ENCODE measurements around the gene RNF167.

Gene RNF167

GRCh38 chr17:4939796-4940554 lies at the start of gene RNF167, which contains the start of gene SLC25A11:
Gene RNF167, plus strand, starts transcription at chr17:4940268. Its CDS starts 642 bp downstream, at chr17:4940910.
Gene SLC25A11, minus strand, starts transcription at chr17:4940046. Its CDS starts 136 bp downstream, at chr17:4939910.
- Histone ChIP-seq H3K27ac (peak within 1 kb of the TSS; percentile 96), H3K27me3 (no peaks in the 10 kb centered on the region), H3K9me3 (no peaks in the 10 kb centered on the region), H3K4me2 (peak within 1 kb of the TSS; percentile 99), H3K36me3 (peaks cover 68% of the 10 kb centered on the region), H3K4me1 (peaks cover 68% of the 10 kb centered on the region), H4K20me1 (peaks cover 47% of the 10 kb centered on the region), H3K9ac (peak within 1 kb of the TSS; percentile 98), H3K4me3 (peak within 1 kb of the TSS; percentile 89)
- TF ChIP-seq Cebpa-rat (IDR thresholded peaks at IDR 0.05): no peak

DNA sequence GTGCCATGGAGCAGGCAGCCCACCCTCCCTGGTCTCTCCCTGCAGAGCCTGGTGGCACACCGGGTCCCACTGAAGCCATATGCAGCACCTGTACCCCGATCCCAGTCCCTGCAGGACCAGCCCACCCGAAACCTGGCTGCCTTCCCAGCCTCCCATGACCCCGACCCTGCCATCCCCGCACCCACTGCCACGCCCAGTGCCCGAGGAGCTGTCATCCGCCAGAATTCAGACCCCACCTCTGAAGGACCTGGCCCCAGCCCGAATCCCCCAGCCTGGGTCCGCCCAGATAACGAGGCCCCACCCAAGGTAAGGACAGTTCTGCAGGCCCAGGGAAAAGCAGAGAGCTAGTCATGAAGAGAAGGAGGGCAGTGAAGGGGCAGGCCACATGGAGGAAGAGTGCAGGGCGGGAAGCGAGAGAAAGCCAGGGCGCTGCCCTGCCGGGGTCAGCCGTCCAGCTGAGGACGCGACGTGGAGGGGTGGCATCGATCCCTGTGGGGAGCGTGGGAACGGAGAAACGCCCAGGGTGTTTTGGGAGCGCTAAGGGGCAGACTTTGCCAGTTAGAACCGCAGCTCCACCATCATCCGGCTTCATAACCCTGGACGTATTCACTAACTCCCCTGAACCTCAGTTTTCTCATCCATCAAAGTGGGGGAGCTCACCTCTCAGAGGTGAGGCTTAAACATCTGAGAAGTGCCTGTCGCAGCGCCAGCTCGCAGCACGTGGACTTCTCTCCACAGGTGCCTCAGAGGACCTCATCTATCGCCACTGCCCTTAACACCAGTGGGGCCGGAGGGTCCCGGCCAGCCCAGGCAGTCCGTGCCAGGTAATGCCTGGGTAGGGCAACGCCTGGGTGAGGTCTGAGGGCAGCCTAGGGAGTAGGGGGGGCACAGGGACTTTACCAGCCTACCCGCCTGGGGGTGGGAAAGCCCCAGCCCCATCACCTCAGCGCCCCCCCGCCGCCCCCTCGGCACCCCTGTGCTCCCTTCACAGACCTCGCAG lies 48.4 kb upstream of the RNF167 start:
- H3K4me1 ChIP-seq: peaks cover 5% of the 10 kb centered on the region; the same call in 1 of the 2 replicates
- no peak overlapping the region for H3K27ac ChIP-seq
- H3K4me3 ChIP-seq: no peak overlapping the region
- no peak overlapping the region for H3K4me2 ChIP-seq
- no peaks in the 10 kb centered on the region for H4K20me1 ChIP-seq
- TF ChIP-seq Cebpa-rat (IDR thresholded peaks at IDR 0.05): no peak
- H3K9ac ChIP-seq: no peak overlapping the region
- no peaks in the 10 kb centered on the region for H3K27me3 ChIP-seq
- H3K36me3 ChIP-seq: peaks cover 94% of the 10 kb centered on the region
- no peaks in the 10 kb centered on the region for H3K9me3 ChIP-seq

GRCh38 chr17:4892499-4893221 lies 47.4 kb upstream of the RNF167 start:
- H3K4me3 ChIP-seq: no peak overlapping the region
- no peaks in the 10 kb centered on the region for H3K27me3 ChIP-seq
- H3K27ac ChIP-seq: no peak overlapping the region
- H4K20me1 ChIP-seq: no peaks in the 10 kb centered on the region
- peaks cover 5% of the 10 kb centered on the region; the same call in 1 of the 2 replicates for H3K4me1 ChIP-seq
- no peaks in the 10 kb centered on the region for H3K9me3 ChIP-seq
- H3K4me2 ChIP-seq: no peak overlapping the region
- H3K9ac ChIP-seq: no peak overlapping the region
- TF ChIP-seq Cebpa-rat (IDR thresholded peaks at IDR 0.05): no peak
- H3K36me3 ChIP-seq: peaks cover 94% of the 10 kb centered on the region

- Histone ChIP-seq H3K9ac (no peak overlapping the region), H4K20me1 (no peaks in the 10 kb centered on the region), H3K27me3 (peaks cover 3% of the 10 kb centered on the region; the same call in 1 of the 2 replicates), H3K4me2 (no peak overlapping the region), H3K9me3 (no peaks in the 10 kb centered on the region), H3K27ac (no peak overlapping the region), H3K4me3 (no peak overlapping the region), H3K36me3 (peaks cover 88% of the 10 kb centered on the region), H3K4me1 (peaks cover 5% of the 10 kb centered on the region)
- no peak for TF ChIP-seq Cebpa-rat (IDR thresholded peaks at IDR 0.05)
Measured at GRCh38 chr17:4893272-4893671, 46.8 kb upstream of the RNF167 start.

- Histone ChIP-seq H3K36me3 (peaks cover 81% of the 10 kb centered on the region), H3K27ac (no peak overlapping the region), H3K4me2 (no peak overlapping the region), H3K9me3 (no peaks in the 10 kb centered on the region), H4K20me1 (no peaks in the 10 kb centered on the region), H3K9ac (no peak overlapping the region), H3K27me3 (peaks cover 9% of the 10 kb centered on the region), H3K4me1 (peaks cover 12% of the 10 kb centered on the region), H3K4me3 (no peak overlapping the region)
- no peak for TF ChIP-seq Cebpa-rat (IDR thresholded peaks at IDR 0.05)
Measured at GRCh38 chr17:4893721-4894560, 46.1 kb upstream of the RNF167 start.

- no peaks in the 10 kb centered on the region for H4K20me1 ChIP-seq
- no peak overlapping the region for H3K4me2 ChIP-seq
- TF ChIP-seq Cebpa-rat (IDR thresholded peaks at IDR 0.05): no peak
- H3K4me1 ChIP-seq: peaks cover 22% of the 10 kb centered on the region
- no peak overlapping the region for H3K9ac ChIP-seq
- H3K9me3 ChIP-seq: no peaks in the 10 kb centered on the region
- H3K4me3 ChIP-seq: no peak overlapping the region
- peaks cover 75% of the 10 kb centered on the region for H3K36me3 ChIP-seq
- H3K27me3 ChIP-seq: peaks cover 21% of the 10 kb centered on the region
- no peak overlapping the region for H3K27ac ChIP-seq
Measured at GRCh38 chr17:4895121-4895520, 44.9 kb upstream of the RNF167 start.

DNA sequence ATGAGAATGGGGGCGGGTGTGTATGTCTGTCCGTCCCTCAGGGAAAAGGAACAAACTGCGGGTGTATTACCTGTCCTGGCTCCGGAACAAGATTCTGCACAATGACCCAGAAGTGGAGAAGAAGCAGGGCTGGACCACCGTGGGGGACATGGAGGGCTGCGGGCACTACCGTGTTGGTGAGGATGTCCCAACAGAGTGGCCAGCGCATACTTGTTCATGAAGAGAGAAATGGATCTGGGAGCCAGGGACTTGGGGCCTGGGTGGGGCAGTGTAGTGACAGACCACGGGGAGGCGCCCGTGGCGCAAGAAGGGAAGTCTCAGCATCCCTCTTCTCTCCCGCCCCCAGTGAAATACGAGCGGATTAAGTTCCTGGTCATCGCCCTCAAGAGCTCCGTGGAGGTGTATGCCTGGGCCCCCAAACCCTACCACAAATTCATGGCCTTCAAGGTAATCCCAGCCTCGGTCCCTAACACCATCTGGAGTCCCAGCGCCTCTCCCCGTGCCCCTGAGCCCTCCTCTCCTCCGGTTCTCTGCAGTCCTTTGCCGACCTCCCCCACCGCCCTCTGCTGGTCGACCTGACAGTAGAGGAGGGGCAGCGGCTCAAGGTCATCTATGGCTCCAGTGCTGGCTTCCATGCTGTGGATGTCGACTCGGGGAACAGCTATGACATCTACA lies 44.3 kb upstream of the RNF167 start:
- Histone ChIP-seq H3K27me3 (peaks cover 28% of the 10 kb centered on the region), H3K4me2 (no peak overlapping the region), H3K36me3 (peaks cover 68% of the 10 kb centered on the region)

More for the DNA sequence above, 44.3 kb upstream of the RNF167 start:
- H3K27ac ChIP-seq: no peak overlapping the region
- TF ChIP-seq Cebpa-rat (IDR thresholded peaks at IDR 0.05): no peak
- no peak overlapping the region for H3K4me3 ChIP-seq
- H4K20me1 ChIP-seq: no peaks in the 10 kb centered on the region
- no peak overlapping the region for H3K9ac ChIP-seq
- H3K4me1 ChIP-seq: peaks cover 29% of the 10 kb centered on the region
- H3K9me3 ChIP-seq: no peaks in the 10 kb centered on the region
